Fibroblast of pulmonary artery (primary cell): ENCODE data around the gene IGSF3.
A peak's percentile ranks its signal among the peaks of the same experiment; 100 is the strongest.

Experiments used
- DNase-seq: peaks from one replicate; pipeline ENCODE4 v3.0.0-alpha.2; 2010; ENCODE audit warnings: low read depth
- H3K4me3 ChIP-seq: replicated peaks from 2 replicates; pipeline ENCODE4 v1.5.1; 2011; ENCODE audit warnings: low read depth, mild to moderate bottlenecking, control low read depth, low read length, moderate library complexity
- TF ChIP-seq, protein P1 (sequence below): IDR thresholded peaks from 2 replicates; pipeline ENCODE4 v1.5.1; 2011; ENCODE audit warnings: mild to moderate bottlenecking, control low read depth, low read length, inconsistent platforms; ENCODE audit errors: missing control alignments

IGSF3 gene

DNA sequence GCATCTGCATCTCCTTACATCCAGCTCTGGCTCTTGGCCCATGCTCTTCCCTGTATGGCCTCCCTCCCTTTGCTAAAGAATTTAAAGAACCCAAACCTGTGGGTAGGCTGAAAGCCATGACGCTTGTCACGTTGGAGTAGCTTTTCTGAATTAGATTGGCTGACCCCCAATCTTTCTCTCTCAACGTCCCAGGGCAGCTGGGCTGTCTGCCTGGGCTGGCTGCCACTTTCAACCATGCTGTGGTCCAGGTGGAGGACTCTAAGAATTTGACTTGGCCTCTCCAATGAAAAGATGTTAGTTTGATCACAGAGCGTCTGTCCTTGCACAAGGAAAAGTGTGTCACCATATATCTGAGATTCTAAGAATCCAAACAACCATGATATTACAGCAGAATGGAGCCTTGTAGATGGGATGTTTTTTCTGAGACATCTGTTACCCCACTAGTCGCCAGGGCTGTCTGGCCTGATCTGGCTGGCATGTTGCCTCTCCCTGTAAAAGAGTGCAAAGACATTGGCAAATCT, 6.5 kb upstream of the IGSF3 start:
- TF ChIP-seq, protein P1, sequence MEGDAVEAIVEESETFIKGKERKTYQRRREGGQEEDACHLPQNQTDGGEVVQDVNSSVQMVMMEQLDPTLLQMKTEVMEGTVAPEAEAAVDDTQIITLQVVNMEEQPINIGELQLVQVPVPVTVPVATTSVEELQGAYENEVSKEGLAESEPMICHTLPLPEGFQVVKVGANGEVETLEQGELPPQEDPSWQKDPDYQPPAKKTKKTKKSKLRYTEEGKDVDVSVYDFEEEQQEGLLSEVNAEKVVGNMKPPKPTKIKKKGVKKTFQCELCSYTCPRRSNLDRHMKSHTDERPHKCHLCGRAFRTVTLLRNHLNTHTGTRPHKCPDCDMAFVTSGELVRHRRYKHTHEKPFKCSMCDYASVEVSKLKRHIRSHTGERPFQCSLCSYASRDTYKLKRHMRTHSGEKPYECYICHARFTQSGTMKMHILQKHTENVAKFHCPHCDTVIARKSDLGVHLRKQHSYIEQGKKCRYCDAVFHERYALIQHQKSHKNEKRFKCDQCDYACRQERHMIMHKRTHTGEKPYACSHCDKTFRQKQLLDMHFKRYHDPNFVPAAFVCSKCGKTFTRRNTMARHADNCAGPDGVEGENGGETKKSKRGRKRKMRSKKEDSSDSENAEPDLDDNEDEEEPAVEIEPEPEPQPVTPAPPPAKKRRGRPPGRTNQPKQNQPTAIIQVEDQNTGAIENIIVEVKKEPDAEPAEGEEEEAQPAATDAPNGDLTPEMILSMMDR: no peak
- no peak for DNase-seq
- H3K4me3 ChIP-seq: no peak overlapping the region

DNA sequence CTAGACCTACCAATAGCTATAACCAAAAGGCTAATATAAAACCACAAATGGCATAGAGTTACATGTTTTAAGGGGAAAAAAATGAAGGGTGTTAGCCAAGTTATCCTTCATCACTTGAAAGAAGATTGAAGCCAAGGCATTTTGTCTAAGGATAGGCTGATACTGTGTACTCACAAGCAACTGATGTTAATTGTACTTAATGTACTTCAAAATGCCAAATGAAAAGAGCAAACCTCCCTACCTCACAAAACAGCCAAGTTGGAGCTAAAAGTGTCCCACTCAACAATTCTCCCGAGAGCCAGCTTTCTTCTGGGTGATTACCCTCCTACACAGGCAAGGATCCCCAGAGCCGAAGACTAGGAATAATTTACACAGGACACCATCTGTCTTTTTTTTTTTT, 4.4 kb upstream of the IGSF3 start:
- DNase-seq: no peak
- no peak overlapping the region for H3K4me3 ChIP-seq
- TF ChIP-seq, protein P1: no peak

DNA sequence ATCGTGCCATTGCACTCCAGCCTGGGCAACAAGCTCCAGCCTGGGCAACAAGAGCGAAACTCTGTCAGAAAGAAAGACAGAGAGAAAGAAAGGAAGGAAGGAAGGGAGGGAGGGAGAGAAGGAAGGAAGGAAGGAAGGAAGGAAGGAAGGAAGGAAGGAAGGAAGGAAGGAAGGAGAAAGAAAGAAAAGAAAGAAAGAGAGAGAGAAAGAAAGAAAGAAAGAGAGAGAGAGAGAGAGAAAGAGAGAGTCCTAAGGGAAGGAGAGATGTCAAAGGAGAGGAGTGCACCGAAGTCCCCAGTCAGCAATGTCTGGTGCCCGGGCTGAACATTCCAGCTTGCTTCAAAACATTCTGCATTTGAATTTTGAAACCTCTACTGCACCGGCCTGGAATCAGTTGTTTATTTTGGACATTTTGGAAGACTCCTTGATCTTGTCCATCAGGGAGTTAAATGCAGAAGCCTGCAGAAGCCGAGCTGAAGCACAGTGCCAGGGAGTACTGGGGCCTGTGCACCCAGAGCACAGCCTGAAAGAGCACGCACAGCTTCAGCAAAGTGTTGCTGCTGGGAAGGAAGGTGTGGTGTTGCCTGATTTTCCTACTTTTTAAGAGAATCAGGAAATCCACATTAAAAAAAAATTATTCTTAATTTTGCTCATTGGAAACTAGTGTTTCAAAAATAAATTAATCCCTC, 3.7 kb upstream of the IGSF3 start:
- TF ChIP-seq, protein P1: no peak
- DNase-seq: no peak
- no peak overlapping the region for H3K4me3 ChIP-seq

DNA sequence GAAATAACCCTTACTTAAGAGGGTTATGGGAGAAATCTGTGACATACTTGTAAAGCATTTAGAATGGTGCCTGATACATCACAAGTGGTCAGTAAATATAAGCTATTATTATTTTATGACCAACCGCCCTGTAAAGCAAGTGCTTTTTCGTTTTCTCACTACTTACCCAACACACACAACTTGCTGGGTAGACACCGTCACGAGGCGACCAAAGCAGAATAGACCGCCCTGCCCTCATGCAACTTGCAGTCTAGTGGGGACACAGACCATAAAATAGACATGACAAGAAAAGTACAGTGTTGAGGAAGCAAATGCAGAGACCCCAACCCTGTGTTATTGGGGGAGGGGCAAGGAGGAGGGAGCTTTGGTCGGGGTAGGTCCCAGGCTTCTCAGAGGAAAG, 744 bp upstream of the IGSF3 start:
- H3K4me3 ChIP-seq: no peak overlapping the region
- TF ChIP-seq, protein P1: no peak

DNA sequence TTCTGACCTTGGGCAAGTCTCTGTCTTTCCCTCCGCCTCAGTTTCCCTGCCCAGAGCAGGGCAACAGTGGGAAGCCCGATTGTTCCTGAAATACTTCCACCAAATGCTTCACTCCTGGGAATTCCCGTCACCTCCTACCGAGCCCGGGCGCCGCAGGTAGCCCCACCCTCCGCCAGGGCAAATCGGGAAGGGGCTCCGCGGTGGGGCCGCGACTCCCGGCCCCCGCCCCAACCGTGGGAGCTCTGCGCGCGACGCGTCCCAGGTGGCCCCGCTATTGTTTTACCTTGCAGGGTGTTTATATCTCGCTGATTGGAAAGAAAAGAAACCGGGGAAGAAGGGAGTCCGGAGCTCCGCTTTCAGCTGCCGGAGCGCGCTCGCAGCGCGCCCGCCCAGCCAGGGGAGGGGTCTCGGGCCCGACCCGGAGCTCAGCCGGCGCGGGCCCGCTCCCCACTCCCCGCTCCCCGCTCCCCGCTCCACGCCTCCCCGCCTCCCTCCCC, 407 bp downstream of the IGSF3 start:
- peak overlapping the region; percentile 55 for H3K4me3 ChIP-seq
- DNase-seq: no peak
- TF ChIP-seq, protein P1: no peak

More for the DNA sequence above, 744 bp upstream of the IGSF3 start:
- no peak for DNase-seq

DNA sequence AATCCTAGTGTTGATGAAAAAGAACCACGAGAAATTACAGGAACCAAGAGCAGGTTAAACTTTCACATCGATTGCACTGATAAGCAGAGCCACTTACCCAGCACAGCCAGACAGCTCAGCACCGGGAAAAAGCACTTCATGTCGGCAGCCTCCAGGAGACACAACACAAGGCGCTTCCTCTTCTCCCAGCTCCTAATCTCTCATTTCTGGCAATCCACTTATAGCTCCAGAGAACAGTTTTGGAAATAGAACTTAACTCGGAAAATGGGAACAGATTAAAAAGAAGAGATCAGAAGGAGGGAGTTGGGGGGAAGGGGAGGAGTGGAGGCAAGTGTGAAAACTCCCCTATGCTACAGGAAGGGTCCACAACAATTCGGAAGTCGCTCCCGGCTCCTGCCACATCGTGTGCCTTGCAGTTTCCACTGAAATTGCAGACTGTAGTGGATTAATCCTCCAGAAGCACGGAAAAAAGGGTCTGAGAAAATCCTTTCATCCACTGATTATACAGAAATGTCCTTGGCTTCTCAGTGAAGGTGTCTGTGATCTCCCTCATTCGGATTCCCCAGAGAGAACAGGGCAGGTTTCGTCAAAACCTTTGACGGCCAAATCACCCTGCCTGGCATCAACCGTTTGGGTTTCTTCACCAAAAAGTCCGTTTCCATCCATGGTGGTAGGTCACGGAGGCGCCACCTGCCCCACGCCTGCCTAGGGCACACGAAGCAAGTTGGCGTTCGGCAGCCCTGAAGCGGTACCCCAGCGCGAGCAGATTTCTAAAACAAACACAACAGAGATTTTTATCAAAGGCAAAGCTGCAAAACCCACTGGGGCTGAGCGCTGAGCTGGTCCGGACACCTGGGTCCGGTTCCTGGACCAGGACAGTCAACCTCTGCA, 1.1 kb downstream of the IGSF3 start:
- TF ChIP-seq, protein P1: no peak
- peak overlapping the region; percentile 55 for H3K4me3 ChIP-seq
- no peak for DNase-seq
